Measurements from ENCODE around the gene REST. TPM values are rescaled to one million over a fixed set of nuclear protein-coding genes. Genes with fewer than 3 reads are reported as not detected.

Gene REST
- polyA plus RNA-seq, 1 donor (not counting 4 experiments of a cell fraction or from before 2014, with no cell fraction given), result 22.6 TPM

GRCh38 chr4:56860781-56861180 lies 46.9 kb upstream of the REST start:
- DNase-seq (ENCODE audit: low read depth, low spot score), result no peak
- Histone ChIP-seq H2AFZ (ENCODE audit: control insufficient read depth, low read length) (no peak overlapping the region), H3K27ac (ENCODE audit: control insufficient read depth, insufficient read depth, low read length) (no peak overlapping the region), H3K4me2 (ENCODE audit: control insufficient read depth, extremely low read depth, insufficient read depth, low read depth, low read length) (no peak overlapping the region), H3K36me3 (ENCODE audit: control insufficient read depth in 2 of 2, extremely low read depth in 1 of 2, insufficient read depth in 2 of 2, low read length in 2 of 2) (no peaks in the 10 kb centered on the region), H3K9me1 (ENCODE audit: control insufficient read depth, extremely low read depth, insufficient read depth, low read length) (no peaks in the 10 kb centered on the region), H4K20me1 (ENCODE audit: control insufficient read depth, extremely low read depth, insufficient read depth, low read length) (no peaks in the 10 kb centered on the region), H3K4me1 (ENCODE audit: control insufficient read depth, extremely low read depth, insufficient read depth, low read length) (no peaks in the 10 kb centered on the region), H3K9ac (ENCODE audit: control insufficient read depth, extremely low read depth, insufficient read depth, low read length) (no peak overlapping the region), H3K9me3 (ENCODE audit: control insufficient read depth, low read depth, low read length) (no peaks in the 10 kb centered on the region), H3K4me3 (ENCODE audit: control insufficient read depth in 2 of 3, extremely low read depth in 1 of 3, insufficient read depth in 2 of 3, low read depth in 1 of 3, low read length in 3 of 3) (no peak overlapping the region), H3K27me3 (ENCODE audit: control insufficient read depth, extremely low read depth, insufficient read depth, low read length) (peaks cover 3% of the 10 kb centered on the region), H3K79me2 (ENCODE audit: control insufficient read depth, insufficient read depth, low read length) (no peaks in the 10 kb centered on the region)
- TF ChIP-seq EZH2 (IDR thresholded peaks at IDR 0.05; ENCODE audit: low read length) (no peak), CTCF (optimal IDR thresholded peaks at IDR 0.05 in 1 of 3, IDR thresholded peaks at IDR 0.05 in 1 of 3, conservative IDR thresholded peaks at IDR 0.05 in 1 of 3; ENCODE audit: extremely low read depth in 1 of 3, insufficient read depth in 2 of 3, low read length in 3 of 3) (no peak)
- dilution Hi-C loops (cut with MboI; ENCODE audit: extremely low pct_ligation_motif_present, low sequenced_read_pairs), result no loop called here
- no peak for FAIRE-seq

GRCh38 chr4:56861360-56861759 lies 46.3 kb upstream of the REST start:
- no peaks in the 10 kb centered on the region for H3K36me3 ChIP-seq (ENCODE audit: control insufficient read depth in 2 of 2, extremely low read depth in 1 of 2, insufficient read depth in 2 of 2, low read length in 2 of 2)
- H3K9me3 ChIP-seq (ENCODE audit: control insufficient read depth, low read depth, low read length), result no peaks in the 10 kb centered on the region
- no peak overlapping the region for H3K9ac ChIP-seq (ENCODE audit: control insufficient read depth, extremely low read depth, insufficient read depth, low read length)
- FAIRE-seq (no peak), DNase-seq (ENCODE audit: low read depth, low spot score) (no peak)
- H3K27ac ChIP-seq (ENCODE audit: control insufficient read depth, insufficient read depth, low read length), result no peak overlapping the region
- no peaks in the 10 kb centered on the region for H3K4me1 ChIP-seq (ENCODE audit: control insufficient read depth, extremely low read depth, insufficient read depth, low read length)
- H3K27me3 ChIP-seq (ENCODE audit: control insufficient read depth, extremely low read depth, insufficient read depth, low read length), result peaks cover 3% of the 10 kb centered on the region
- no peaks in the 10 kb centered on the region for H3K79me2 ChIP-seq (ENCODE audit: control insufficient read depth, insufficient read depth, low read length)
- H3K4me3 ChIP-seq (ENCODE audit: control insufficient read depth in 2 of 3, extremely low read depth in 1 of 3, insufficient read depth in 2 of 3, low read depth in 1 of 3, low read length in 3 of 3), result no peak overlapping the region
- H4K20me1 ChIP-seq (ENCODE audit: control insufficient read depth, extremely low read depth, insufficient read depth, low read length), result no peaks in the 10 kb centered on the region
- no peak overlapping the region for H3K4me2 ChIP-seq (ENCODE audit: control insufficient read depth, extremely low read depth, insufficient read depth, low read depth, low read length)
- TF ChIP-seq CTCF (optimal IDR thresholded peaks at IDR 0.05 in 1 of 3, IDR thresholded peaks at IDR 0.05 in 1 of 3, conservative IDR thresholded peaks at IDR 0.05 in 1 of 3; ENCODE audit: extremely low read depth in 1 of 3, insufficient read depth in 2 of 3, low read length in 3 of 3), result no peak
- TF ChIP-seq EZH2 (IDR thresholded peaks at IDR 0.05; ENCODE audit: low read length), result no peak
- H3K9me1 ChIP-seq (ENCODE audit: control insufficient read depth, extremely low read depth, insufficient read depth, low read length), result no peaks in the 10 kb centered on the region
- H2AFZ ChIP-seq (ENCODE audit: control insufficient read depth, low read length), result no peak overlapping the region
- dilution Hi-C loops (cut with MboI; ENCODE audit: extremely low pct_ligation_motif_present, low sequenced_read_pairs), result no loop called here

Data from keratinocyte (primary cell).